OCI-LY7 (cell line): ENCODE measurements around the gene TMEM41A.

Source experiments
- CTCF ChIP-seq: fragments of 200-600 bp; sonication (generic); conservative IDR thresholded peaks from 2 replicates; pipeline ENCODE4 v1.5.1; 2014; ENCODE audit warnings: mild to moderate bottlenecking, antibody characterized with exemption, low read length, moderate library complexity, mixed read lengths
- EZH2phosphoT487 ChIP-seq: fragments of 200-600 bp; sonication (generic); IDR thresholded peaks from 2 replicates; pipeline ENCODE4 v1.6.1; 2018; ENCODE audit warnings: low read depth, borderline replicate concordance, mild to moderate bottlenecking, mixed run types, antibody characterized with exemption, low read length, moderate library complexity, mixed read lengths

- TF ChIP-seq CTCF (no peak), EZH2phosphoT487 (no peak)
Measured at GRCh38 chr3:185442031-185442430, 56.8 kb downstream of the TMEM41A start.
